DND-41 (cell line): ENCODE measurements around the gene PTPMT1.

Experiments
- CTCF ChIP-seq: IDR thresholded peaks from 2 replicates; pipeline ENCODE4 v1.5.1; 2012; ENCODE audit warnings: borderline replicate concordance, low read length, moderate library complexity, mild to moderate bottlenecking; ENCODE audit not compliant: poor library complexity, severe bottlenecking; ENCODE audit errors: extremely low read depth
- EZH2 ChIP-seq: IDR thresholded peaks from 3 replicates; pipeline ENCODE4 v1.6.1; 2012; ENCODE audit warnings: borderline replicate concordance, low read depth, mild to moderate bottlenecking, moderate library complexity, low read length, inconsistent platforms; ENCODE audit not compliant: severe bottlenecking

GRCh38 chr11:47565340-47566148, at the start of gene PTPMT1:
- TF ChIP-seq CTCF, result no peak
- TF ChIP-seq EZH2, result no peak
